Activated CD4-positive, alpha-beta T cell treated with anti-CD3 and anti-CD28 coated beads for 48 hours (primary cell): ENCODE results near the gene ALOX5.
"Not testable (repeated sequence)": the region's sequence is repeated elsewhere in the genome, so short reads cannot be mapped to it uniquely, and the experiment has no call there.

ENCODE experiments used
- DNase-seq: peaks from one replicate; pipeline ENCODE4 v3.0.0-alpha.2; 2020

Gene ALOX5

GRCh38 chr10:45407542-45407941 is 33.5 kb downstream of the ALOX5 start:
- DNase-seq = no peak

GRCh38 chr10:45408421-45409319 is 34.7 kb downstream of the ALOX5 start:
- DNase-seq = no peak

GRCh38 chr10:45409347-45409746 is 35.3 kb downstream of the ALOX5 start:
- not testable (repeated sequence) for DNase-seq

GRCh38 chr10:45409782-45410181 is 35.8 kb downstream of the ALOX5 start:
- DNase-seq = no peak

- DNase-seq = no peak
Observed at GRCh38 chr10:45410489-45410806, 36.4 kb downstream of the ALOX5 start.

- DNase-seq = no peak
Observed at GRCh38 chr10:45410807-45411606, 37.0 kb downstream of the ALOX5 start.

- no peak for DNase-seq
Observed at GRCh38 chr10:45411607-45411940, 37.6 kb downstream of the ALOX5 start.

GRCh38 chr10:45415062-45415461 is 41.0 kb downstream of the ALOX5 start:
- not testable (repeated sequence) for DNase-seq

GRCh38 chr10:45416603-45417002 is 42.6 kb downstream of the ALOX5 start:
- no peak for DNase-seq

- DNase-seq = no peak
Observed at GRCh38 chr10:45417746-45418145, 43.7 kb downstream of the ALOX5 start.

GRCh38 chr10:45418417-45418848 is 44.4 kb downstream of the ALOX5 start:
- DNase-seq = no peak

GRCh38 chr10:45418849-45419675 is 45.0 kb downstream of the ALOX5 start:
- DNase-seq = peak; percentile 56

- DNase-seq = no peak
Observed at GRCh38 chr10:45419676-45420025, 45.6 kb downstream of the ALOX5 start.

- peak; percentile 53 for DNase-seq
Observed at GRCh38 chr10:45420453-45421192, 46.6 kb downstream of the ALOX5 start.

GRCh38 chr10:45421221-45422097 is 47.4 kb downstream of the ALOX5 start:
- no peak for DNase-seq

GRCh38 chr10:45422207-45422865 is 48.3 kb downstream of the ALOX5 start:
- DNase-seq = no peak

GRCh38 chr10:45422866-45423659 is 49.0 kb downstream of the ALOX5 start:
- DNase-seq = no peak

- no peak for DNase-seq
Observed at GRCh38 chr10:45423976-45424499, 50.0 kb downstream of the ALOX5 start.

- DNase-seq = no peak
Observed at GRCh38 chr10:45424668-45425404, 50.8 kb downstream of the ALOX5 start.
